Neural cell (in vitro differentiated cells): ENCODE results near the gene ADAR. TPM values are rescaled to one million over a fixed set of nuclear protein-coding genes. Genes with fewer than 3 reads are reported as not detected.

Experiments
- polyA plus RNA-seq: library from polyadenylated mRNA; depleted of rRNA; stranded (reverse); fragments of >200 nt; gene quantifications from 2 replicates; pipeline ENCODE4 v1.2.3, GENCODE V29; 2014

Gene ADAR
- polyA plus RNA-seq, 1 donor from 2014 or later, result 51.4 TPM

Other genes starting within 250 kb of the ADAR start
- not detected in 2 replicates for gene IL6R, start 202.8 kb downstream of the ADAR start, polyA plus RNA-seq
- gene TDRD10, start 106.0 kb downstream of the ADAR start, polyA plus RNA-seq, result not detected in 2 replicates
- gene SHE, start 105.8 kb downstream of the ADAR start, polyA plus RNA-seq, result 0.04 TPM in 1 of 2 replicates, not detected in the other
- gene UBE2Q1, start 49.5 kb downstream of the ADAR start, polyA plus RNA-seq, result 61.1 and 103 TPM in 2 replicates
- 15.5 and 18.2 TPM in 2 replicates for gene CHRNB2, start 40.4 kb downstream of the ADAR start, polyA plus RNA-seq